WTC11 (cell line): Measurements from ENCODE around the gene CDH13. TPM values are rescaled to one million over a fixed set of nuclear protein-coding genes. Genes with fewer than 3 reads are reported as not detected.

Source experiments
- ATAC-seq: fragments of 200-7000 bp; cut with Tn5 transposase; 2 replicates; pipeline ENCODE4 v1.10.0; 2021; ENCODE audit warnings: mild to moderate bottlenecking, moderate library complexity
- CTCF ChIA-PET: fragments of 300-600 bp; sonication (Branson Sonifier 250); formaldehyde crosslinking; loops from one replicate; lab custom pipeline; 2021; ENCODE audit warnings: antibody characterized with exemption; lab: Charles Lee
- POLR2A ChIA-PET: fragments of 350-600 bp; sonication (Branson Sonifier 250); formaldehyde crosslinking; loops from one replicate; lab custom pipeline; 2021; ENCODE audit warnings: antibody characterized with exemption; lab: Charles Lee
- DNase-seq: peaks from one replicate; pipeline ENCODE4 v3.0.0; 2021; ENCODE audit warnings: low spot score
- H3K27ac Mint-ChIP-seq: 2 replicates; pipeline ENCODE4 v1.8.0; 2021; ENCODE audit warnings: mixed read lengths
- H3K27me3 Mint-ChIP-seq: 2 replicates; pipeline ENCODE4 v1.8.0; 2021; ENCODE audit warnings: low read depth, mild to moderate bottlenecking, moderate library complexity, mixed read lengths
- H3K36me3 Mint-ChIP-seq: 2 replicates; pipeline ENCODE4 v1.8.0; 2021; ENCODE audit warnings: mixed read lengths
- H3K4me1 Mint-ChIP-seq: 2 replicates; pipeline ENCODE4 v1.8.0; 2022; ENCODE audit warnings: mixed read lengths
- H3K4me3 Mint-ChIP-seq: 2 replicates; pipeline ENCODE4 v1.8.0; 2021; ENCODE audit warnings: mild to moderate bottlenecking, moderate library complexity, mixed read lengths
- H3K9me3 Mint-ChIP-seq: 2 replicates; pipeline ENCODE4 v1.8.0; 2021; ENCODE audit warnings: mixed read lengths
- CTCF ChIP-seq: fragments of 200-600 bp; IDR thresholded peaks from 2 replicates; pipeline ENCODE4 v1.8.0; 2022; ENCODE audit warnings: antibody characterized with exemption
- EMX1 ChIP-seq: fragments of 250-450 bp; sonication (Bioruptor Pico); IDR thresholded peaks from 2 replicates; pipeline ENCODE4 v1.8.0; 2021; ENCODE audit warnings: mild to moderate bottlenecking
- FOXP1 ChIP-seq: sonication (generic); formaldehyde crosslinking; IDR thresholded peaks from 2 replicates; pipeline ENCODE4 v1.8.0; 2022; ENCODE audit warnings: missing genetic modification reagents, mild to moderate bottlenecking, moderate library complexity, borderline replicate concordance
- MXD4 ChIP-seq: fragments of 250-450 bp; sonication (Bioruptor Pico); IDR thresholded peaks from 2 replicates; pipeline ENCODE4 v1.8.0; 2021; ENCODE audit warnings: mild to moderate bottlenecking, moderate library complexity, borderline replicate concordance
- MYBL2 ChIP-seq: sonication (generic); formaldehyde crosslinking; IDR thresholded peaks from 2 replicates; pipeline ENCODE4 v1.8.1; 2023; ENCODE audit warnings: mild to moderate bottlenecking, moderate library complexity, missing genetic modification reagents
- OVOL2 ChIP-seq: fragments of 250-450 bp; sonication (Bioruptor Pico); IDR thresholded peaks from 2 replicates; pipeline ENCODE4 v1.9.0; 2021; ENCODE audit warnings: mild to moderate bottlenecking, borderline replicate concordance
- PRRX2 ChIP-seq: fragments of 250-450 bp; sonication (Bioruptor Pico); IDR thresholded peaks from 2 replicates; pipeline ENCODE4 v1.8.0; 2021; ENCODE audit warnings: mild to moderate bottlenecking
- SP1 ChIP-seq: sonication (generic); formaldehyde crosslinking; conservative IDR thresholded peaks from 2 replicates; pipeline ENCODE4 v1.8.1; 2022; ENCODE audit warnings: missing genetic modification reagents
- TEAD1 ChIP-seq: sonication (generic); formaldehyde crosslinking; IDR thresholded peaks from 2 replicates; pipeline ENCODE4 v1.8.0; 2022; ENCODE audit warnings: mild to moderate bottlenecking, missing genetic modification reagents
- TP53 ChIP-seq: sonication (generic); formaldehyde crosslinking; IDR thresholded peaks from 2 replicates; pipeline ENCODE4 v1.8.1; 2023; ENCODE audit warnings: mild to moderate bottlenecking, missing genetic modification reagents
- USF2 ChIP-seq: sonication (generic); formaldehyde crosslinking; IDR thresholded peaks from 2 replicates; pipeline ENCODE4 v1.8.1; 2023; ENCODE audit warnings: mild to moderate bottlenecking, missing genetic modification reagents, moderate library complexity
- ZNF219 ChIP-seq: sonication (generic); formaldehyde crosslinking; IDR thresholded peaks from 2 replicates; pipeline ENCODE4 v1.8.0; 2023; ENCODE audit warnings: missing genetic modification reagents, mild to moderate bottlenecking, borderline replicate concordance
- ZNF396 ChIP-seq: fragments of 250-450 bp; sonication (Bioruptor Pico); IDR thresholded peaks from 2 replicates; pipeline ENCODE4 v1.8.0; 2021; ENCODE audit warnings: mild to moderate bottlenecking, moderate library complexity, borderline replicate concordance
- ZNF423 ChIP-seq: fragments of 250-450 bp; sonication (Bioruptor Pico); IDR thresholded peaks from 2 replicates; pipeline ENCODE4 v2.1.2; 2022; ENCODE audit warnings: mild to moderate bottlenecking, moderate library complexity
- total RNA-seq: library from RNA; stranded (reverse); gene quantifications from 3 replicates; pipeline ENCODE4 v1.2.3, GENCODE V29; 2021
- TF ChIP-seq, protein P1 (sequence below): fragments of 250-450 bp; sonication (Bioruptor Pico); IDR thresholded peaks from 2 replicates; pipeline ENCODE4 v1.9.0; 2021; ENCODE audit warnings: mild to moderate bottlenecking
- TF ChIP-seq, protein P2 (sequence below): sonication (generic); formaldehyde crosslinking; IDR thresholded peaks from 2 replicates; pipeline ENCODE4 v1.8.0; 2022; ENCODE audit warnings: mild to moderate bottlenecking, missing genetic modification reagents

Gene CDH13
- total RNA-seq, 1 experiment from 2014 or later = 0.81 TPM

DNA sequence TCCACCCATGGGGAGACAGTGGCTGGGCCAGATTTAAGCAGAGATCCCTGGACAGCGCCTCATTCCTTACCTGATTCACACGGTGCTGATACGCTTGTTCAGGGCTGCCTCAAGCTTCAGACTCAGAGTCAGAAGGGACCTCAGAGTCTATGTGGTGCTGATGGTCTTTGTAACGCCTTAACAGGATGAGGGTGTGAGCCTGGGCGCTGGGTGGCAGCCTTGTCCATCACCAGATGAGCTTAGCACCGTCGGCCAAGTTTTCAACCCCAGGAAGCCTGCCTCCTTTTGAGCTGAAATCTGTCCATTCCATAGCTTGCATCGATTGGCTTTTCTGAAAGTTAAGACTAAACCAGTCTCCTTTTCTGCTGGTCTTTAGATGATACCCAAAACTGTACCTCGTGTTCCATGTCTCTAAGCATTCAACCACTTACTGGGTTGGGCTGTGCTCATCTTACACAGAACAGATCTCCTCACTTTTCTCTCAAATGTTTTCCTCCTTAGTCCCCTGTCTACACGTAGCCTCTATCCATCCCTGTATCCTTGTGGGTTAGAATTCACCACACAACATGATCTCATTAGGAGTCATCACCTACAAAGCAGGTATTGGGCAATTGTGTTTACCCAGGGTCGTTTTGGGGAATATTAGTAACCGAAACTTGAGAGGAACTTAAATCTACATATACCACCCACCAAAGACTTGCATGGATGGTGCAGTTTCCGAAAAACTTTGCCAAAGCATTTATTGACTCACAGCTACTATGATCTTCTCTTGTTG is 573.4 kb downstream of the CDH13 start:
- Mint-ChIP-seq H3K36me3 (no peaks in the 10 kb centered on the region), H3K9me3 (peaks cover 4% of the 10 kb centered on the region), H3K4me1 (no peaks in the 10 kb centered on the region), H3K27ac (no peak overlapping the region), H3K4me3 (no peak overlapping the region), H3K27me3 (no peaks in the 10 kb centered on the region)
- ChIA-PET CTCF (interaction anchor here (0.8 to 2.0 kb wide), 7 partner anchors 12 to 247 kb away, joined by 3 to 7 read pairs (median 3); no protein-coding TSS in a partner anchor), POLR2A (no interaction called here)
- TF ChIP-seq TEAD1 (CRISPR knock-in tag) = no peak
- peak; percentile 20 for DNase-seq
- peak; percentile 74 for ATAC-seq

DNA sequence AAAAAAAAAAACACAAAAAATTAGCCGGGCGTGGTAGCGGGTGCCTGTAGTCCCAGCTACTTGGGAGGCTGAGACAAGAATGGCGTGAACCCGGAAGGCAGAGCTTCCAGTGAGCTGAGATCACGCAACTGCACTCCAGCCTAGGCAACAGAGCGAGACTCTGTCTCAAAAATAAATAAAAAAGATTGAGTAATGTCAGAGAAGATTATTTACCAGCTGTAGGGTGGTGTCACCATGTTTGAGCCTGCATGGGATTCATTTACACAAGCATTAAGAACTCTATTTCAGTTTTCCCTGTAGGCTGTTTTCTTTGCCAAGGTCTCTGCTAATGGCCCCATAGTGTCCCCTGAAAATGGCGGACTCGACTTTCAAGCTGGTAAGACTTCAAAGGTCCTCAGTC is 575.0 kb downstream of the CDH13 start:
- ChIA-PET CTCF (no interaction called here), POLR2A (no interaction called here)
- Mint-ChIP-seq H3K27me3 (no peaks in the 10 kb centered on the region), H3K9me3 (peaks cover 10% of the 10 kb centered on the region), H3K36me3 (no peaks in the 10 kb centered on the region), H3K27ac (no peak overlapping the region), H3K4me1 (no peaks in the 10 kb centered on the region), H3K4me3 (no peak overlapping the region)
- TF ChIP-seq PRRX2 (CRISPR knock-in tag) = no peak
- no peak for TF ChIP-seq ZNF396 (CRISPR knock-in tag)
- no peak for TF ChIP-seq ZNF219 (CRISPR knock-in tag)
- TF ChIP-seq CTCF = no peak
- no peak for TF ChIP-seq EMX1 (CRISPR knock-in tag)
- TF ChIP-seq, protein P1, sequence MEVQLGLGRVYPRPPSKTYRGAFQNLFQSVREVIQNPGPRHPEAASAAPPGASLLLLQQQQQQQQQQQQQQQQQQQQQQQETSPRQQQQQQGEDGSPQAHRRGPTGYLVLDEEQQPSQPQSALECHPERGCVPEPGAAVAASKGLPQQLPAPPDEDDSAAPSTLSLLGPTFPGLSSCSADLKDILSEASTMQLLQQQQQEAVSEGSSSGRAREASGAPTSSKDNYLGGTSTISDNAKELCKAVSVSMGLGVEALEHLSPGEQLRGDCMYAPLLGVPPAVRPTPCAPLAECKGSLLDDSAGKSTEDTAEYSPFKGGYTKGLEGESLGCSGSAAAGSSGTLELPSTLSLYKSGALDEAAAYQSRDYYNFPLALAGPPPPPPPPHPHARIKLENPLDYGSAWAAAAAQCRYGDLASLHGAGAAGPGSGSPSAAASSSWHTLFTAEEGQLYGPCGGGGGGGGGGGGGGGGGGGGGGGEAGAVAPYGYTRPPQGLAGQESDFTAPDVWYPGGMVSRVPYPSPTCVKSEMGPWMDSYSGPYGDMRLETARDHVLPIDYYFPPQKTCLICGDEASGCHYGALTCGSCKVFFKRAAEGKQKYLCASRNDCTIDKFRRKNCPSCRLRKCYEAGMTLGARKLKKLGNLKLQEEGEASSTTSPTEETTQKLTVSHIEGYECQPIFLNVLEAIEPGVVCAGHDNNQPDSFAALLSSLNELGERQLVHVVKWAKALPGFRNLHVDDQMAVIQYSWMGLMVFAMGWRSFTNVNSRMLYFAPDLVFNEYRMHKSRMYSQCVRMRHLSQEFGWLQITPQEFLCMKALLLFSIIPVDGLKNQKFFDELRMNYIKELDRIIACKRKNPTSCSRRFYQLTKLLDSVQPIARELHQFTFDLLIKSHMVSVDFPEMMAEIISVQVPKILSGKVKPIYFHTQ (CRISPR knock-in tag) = no peak
- TF ChIP-seq OVOL2 = no peak
- TF ChIP-seq MYBL2 = no peak
- TF ChIP-seq USF2 (CRISPR knock-in tag) = no peak
- TF ChIP-seq ZNF423 (CRISPR knock-in tag) = no peak
- no peak for TF ChIP-seq MXD4
- DNase-seq (no peak), ATAC-seq (no peak)

- DNase-seq (no peak), ATAC-seq (no peak)
- TF ChIP-seq SP1 (CRISPR knock-in tag) = no peak
- TF ChIP-seq TP53 (CRISPR knock-in tag) = no peak
- no peak for TF ChIP-seq FOXP1 (CRISPR knock-in tag)
- TF ChIP-seq, protein P2, sequence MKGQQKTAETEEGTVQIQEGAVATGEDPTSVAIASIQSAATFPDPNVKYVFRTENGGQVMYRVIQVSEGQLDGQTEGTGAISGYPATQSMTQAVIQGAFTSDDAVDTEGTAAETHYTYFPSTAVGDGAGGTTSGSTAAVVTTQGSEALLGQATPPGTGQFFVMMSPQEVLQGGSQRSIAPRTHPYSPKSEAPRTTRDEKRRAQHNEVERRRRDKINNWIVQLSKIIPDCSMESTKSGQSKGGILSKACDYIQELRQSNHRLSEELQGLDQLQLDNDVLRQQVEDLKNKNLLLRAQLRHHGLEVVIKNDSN (CRISPR knock-in tag) = no peak
- no peak overlapping the region for H3K4me3 Mint-ChIP-seq
- H3K4me1 Mint-ChIP-seq = no peaks in the 10 kb centered on the region
- no peak overlapping the region for H3K27ac Mint-ChIP-seq
- no peaks in the 10 kb centered on the region for H3K36me3 Mint-ChIP-seq
- POLR2A ChIA-PET = interaction anchor here (0.5 kb wide), 1 partner anchor 69 kb away, joined by 4 read pairs; no protein-coding TSS in a partner anchor
- H3K9me3 Mint-ChIP-seq = peaks cover 10% of the 10 kb centered on the region
- CTCF ChIA-PET = no interaction called here
- H3K27me3 Mint-ChIP-seq = no peaks in the 10 kb centered on the region
Observed at GRCh38 chr16:83205896-83206295, 579.1 kb downstream of the CDH13 start.
